ENCODE measurements around the gene ADGRL1.
"Not testable (repeated sequence)": the region's sequence is repeated elsewhere in the genome, so short reads cannot be mapped to it uniquely, and the experiment has no call there.

ADGRL1 gene

GRCh38 chr19:14206308-14206707 is 339 bp upstream of the ADGRL1 start:
- peaks cover 50% of the 10 kb centered on the region for H3K4me1 Mint-ChIP-seq
- peak overlapping the region; percentile 65 for H3K27ac Mint-ChIP-seq

DNA sequence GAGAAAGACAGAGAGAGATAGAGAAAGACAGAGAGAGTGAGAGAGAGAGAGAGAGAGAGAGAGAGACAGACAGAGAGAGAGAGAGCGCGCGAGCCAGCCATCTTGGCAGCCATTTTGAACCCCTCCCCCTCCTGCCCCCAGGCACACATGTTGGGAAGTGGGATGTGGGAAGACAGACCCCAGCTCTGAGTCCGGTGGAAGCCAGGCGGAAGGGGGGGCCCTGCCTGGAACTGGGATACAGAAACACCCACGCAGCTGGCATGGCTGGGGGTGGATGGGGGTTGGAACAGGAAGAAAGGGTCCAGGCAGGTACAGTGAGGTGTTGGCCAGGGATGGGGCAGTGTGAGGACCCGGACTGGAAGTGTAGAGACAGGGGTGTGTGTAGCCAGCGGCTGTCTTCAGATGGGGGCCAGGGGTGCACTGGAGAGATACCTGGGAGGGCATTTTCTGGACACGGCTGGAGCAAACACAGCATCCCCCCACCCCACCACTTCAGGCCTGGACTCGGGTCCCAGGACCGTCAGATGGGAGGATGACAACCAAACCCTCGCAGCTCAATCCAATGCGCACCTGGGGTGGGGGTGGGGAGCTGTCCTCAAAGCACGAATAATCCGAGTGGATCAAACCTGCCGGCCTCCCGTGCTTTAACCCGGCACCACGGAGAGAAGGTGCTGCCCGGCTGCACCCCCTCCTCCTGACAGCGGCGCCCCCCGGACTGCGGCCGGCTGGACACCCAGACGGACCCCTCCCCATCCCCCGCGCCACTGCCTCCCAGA is 1.1 kb downstream of the ADGRL1 start:
- Mint-ChIP-seq H3K27ac (peak overlapping the region; percentile 88), H3K4me3 (peak overlapping the region; percentile 75), H3K36me3 (peaks cover 12% of the 10 kb centered on the region), H3K4me1 (peaks cover 54% of the 10 kb centered on the region)
- H3K9me3 Mint-ChIP-seq; DNase-seq (ENCODE audit: low spot score in 2 of 2); ATAC-seq: not testable (repeated sequence)

More at GRCh38 chr19:14206308-14206707, 339 bp upstream of the ADGRL1 start:
- not testable (repeated sequence) for ATAC-seq; H3K9me3 Mint-ChIP-seq; DNase-seq (ENCODE audit: low spot score in 2 of 2)
- H3K36me3 Mint-ChIP-seq = peaks cover 12% of the 10 kb centered on the region
- H3K4me3 Mint-ChIP-seq = peak overlapping the region; percentile 92

GRCh38 chr19:14204219-14204618 is 1.8 kb downstream of the ADGRL1 start:
- peaks cover 12% of the 10 kb centered on the region for H3K36me3 Mint-ChIP-seq
- not testable (repeated sequence) for H3K9me3 Mint-ChIP-seq; ATAC-seq; DNase-seq (ENCODE audit: low spot score in 2 of 2)
- peak overlapping the region; percentile 75 for H3K4me3 Mint-ChIP-seq
- H3K27ac Mint-ChIP-seq = peak overlapping the region; percentile 88
- peaks cover 51% of the 10 kb centered on the region for H3K4me1 Mint-ChIP-seq

DNA sequence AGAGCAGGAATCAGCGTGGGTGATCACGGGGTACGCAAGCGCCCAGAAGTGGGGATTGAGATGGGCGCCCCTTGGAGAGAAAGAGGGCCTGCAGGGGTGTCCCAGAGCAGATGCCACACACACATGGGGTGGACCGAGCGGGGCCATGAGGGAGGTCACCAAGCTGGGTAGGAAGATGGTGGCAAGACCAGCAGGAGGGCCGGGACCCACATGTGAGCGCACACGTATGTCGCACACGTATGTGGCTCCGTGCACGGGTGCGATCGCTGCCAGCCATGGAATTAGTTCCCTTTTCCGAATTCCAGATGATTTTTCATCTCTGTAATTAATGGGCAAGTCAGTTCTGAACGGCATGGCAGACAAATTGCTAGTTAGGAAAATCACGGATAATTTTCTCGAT is 2.2 kb downstream of the ADGRL1 start:
- not testable (repeated sequence) for ATAC-seq; H3K27ac Mint-ChIP-seq; DNase-seq (ENCODE audit: low spot score in 2 of 2); H3K9me3 Mint-ChIP-seq
- H3K4me3 Mint-ChIP-seq = peak overlapping the region; percentile 75
- H3K36me3 Mint-ChIP-seq = peaks cover 12% of the 10 kb centered on the region
- peaks cover 54% of the 10 kb centered on the region for H3K4me1 Mint-ChIP-seq

GRCh38 chr19:14203177-14203576 is 2.8 kb downstream of the ADGRL1 start:
- Mint-ChIP-seq H3K4me1 (peaks cover 57% of the 10 kb centered on the region), H3K27ac (no peak overlapping the region), H3K4me3 (peak overlapping the region; percentile 75), H3K36me3 (peaks cover 12% of the 10 kb centered on the region), H3K9me3 (no peaks in the 10 kb centered on the region)
- DNase-seq (ENCODE audit: low spot score in 2 of 2) = no peak
- no peak for ATAC-seq

DNA sequence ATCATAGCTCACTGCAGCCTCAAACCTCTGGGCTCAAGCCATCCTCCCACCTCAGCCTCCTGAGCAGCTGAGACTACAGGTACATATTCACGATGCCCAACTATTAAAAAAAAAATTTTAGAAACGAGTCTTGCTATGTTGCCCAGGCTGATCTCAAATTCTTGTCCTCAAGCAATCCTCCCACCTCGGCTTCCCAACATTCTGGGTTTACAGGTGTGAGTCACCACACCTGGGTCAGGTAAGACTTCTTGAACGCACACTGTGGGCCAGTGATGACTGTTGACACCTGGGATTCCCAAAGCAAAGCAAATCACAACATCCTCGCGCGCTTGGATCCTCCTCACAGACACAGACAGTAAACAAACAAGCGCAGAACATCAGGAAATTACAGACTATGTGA is 4.5 kb downstream of the ADGRL1 start:
- DNase-seq (ENCODE audit: low spot score in 2 of 2); ATAC-seq; H3K36me3 Mint-ChIP-seq; H3K4me3 Mint-ChIP-seq; H3K9me3 Mint-ChIP-seq; H3K27ac Mint-ChIP-seq: not testable (repeated sequence)
- peaks cover 58% of the 10 kb centered on the region for H3K4me1 Mint-ChIP-seq

DNA sequence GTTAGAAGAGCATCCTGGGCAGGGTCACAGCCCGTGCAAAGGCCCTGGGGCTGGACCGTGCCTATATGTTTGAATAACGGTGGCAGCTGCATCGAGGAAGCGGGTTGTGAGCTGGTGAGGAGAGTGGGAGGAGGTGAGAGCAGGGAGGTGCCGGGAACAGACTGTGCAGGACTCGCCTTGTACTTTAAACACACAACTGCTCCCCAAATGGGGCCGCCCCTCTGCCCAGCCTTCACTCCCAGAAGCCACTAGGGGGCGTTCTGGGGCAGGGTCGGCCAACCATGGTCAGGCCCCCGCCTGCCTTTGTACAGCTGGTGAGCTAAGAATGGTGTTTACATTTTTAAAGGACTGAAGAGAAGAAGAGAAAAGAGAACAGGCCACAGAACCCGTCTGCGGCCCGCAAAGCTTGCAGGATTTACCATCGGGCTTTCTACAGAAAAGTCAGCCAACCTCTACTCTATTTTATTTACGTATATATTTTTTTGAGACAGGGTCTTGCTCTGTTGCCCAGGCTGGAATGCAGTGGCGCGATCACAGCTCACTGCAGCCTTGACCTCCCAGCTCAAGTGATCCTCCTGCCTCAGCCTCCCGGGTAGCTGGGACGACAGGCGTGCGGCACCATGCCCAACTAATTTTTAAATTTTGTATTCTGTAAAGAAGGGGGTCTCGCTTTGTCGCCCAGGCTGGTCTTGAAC is 5.7 kb downstream of the ADGRL1 start:
- H3K4me1 Mint-ChIP-seq = peaks cover 65% of the 10 kb centered on the region
- ATAC-seq (peak; percentile 78), DNase-seq (ENCODE audit: low spot score in 2 of 2) (peak; percentile 39 to 76)
- H3K27ac Mint-ChIP-seq, H3K9me3 Mint-ChIP-seq, H3K36me3 Mint-ChIP-seq, H3K4me3 Mint-ChIP-seq: not testable (repeated sequence)

DNA sequence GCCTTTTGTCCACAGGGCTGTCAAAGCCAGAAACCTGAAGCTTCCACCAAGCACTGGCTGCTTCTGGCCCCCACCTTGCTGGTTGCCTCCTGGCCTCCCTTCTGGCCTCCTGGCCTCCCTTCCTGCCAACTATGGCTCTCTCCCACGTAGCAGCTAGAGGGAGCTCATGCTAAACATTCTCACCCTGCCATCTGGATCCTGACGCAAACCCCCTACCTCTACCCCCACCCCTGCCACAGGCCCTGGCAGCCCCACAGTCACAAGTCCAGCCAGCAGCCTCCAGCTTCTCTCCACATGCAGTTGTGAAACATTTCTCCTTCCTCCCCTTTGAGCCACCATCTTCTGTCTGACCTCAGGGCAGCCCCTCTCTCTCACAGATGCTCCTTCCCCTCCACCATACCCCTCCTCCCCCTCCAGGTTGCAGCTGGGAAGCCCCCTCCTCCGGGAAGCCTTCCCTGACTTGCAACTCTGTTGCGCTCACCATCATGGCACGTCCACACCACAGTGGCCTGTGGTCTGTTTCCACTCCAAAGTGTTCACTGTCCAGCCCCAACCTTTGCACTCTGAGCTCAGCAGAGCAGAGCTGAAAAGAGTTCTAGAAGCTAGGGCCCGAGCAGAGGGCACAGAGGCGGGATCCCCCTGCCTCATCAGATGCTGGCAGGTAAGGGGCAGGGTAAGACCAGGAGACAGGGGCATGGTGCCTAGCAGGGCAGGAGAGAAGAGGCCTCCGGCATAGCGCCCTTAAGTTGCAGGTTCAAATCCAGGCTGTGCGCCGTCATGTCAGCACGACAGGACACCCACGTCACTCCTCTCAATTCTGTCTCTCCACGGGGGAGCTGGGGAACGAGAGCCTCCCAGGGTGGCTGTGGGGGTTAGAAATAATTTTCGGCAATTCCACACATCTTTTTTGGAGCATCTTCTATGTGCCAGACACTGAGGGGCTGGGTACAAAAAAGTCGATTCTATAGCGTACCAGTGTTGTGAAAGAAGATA is 7.3 kb downstream of the ADGRL1 start:
- DNase-seq (ENCODE audit: low spot score in 2 of 2) = no peak
- no peak overlapping the region for H3K27ac Mint-ChIP-seq
- peaks cover 51% of the 10 kb centered on the region for H3K4me1 Mint-ChIP-seq
- H3K36me3 Mint-ChIP-seq = no peaks in the 10 kb centered on the region
- no peak for ATAC-seq
- no peak overlapping the region for H3K4me3 Mint-ChIP-seq
- no peaks in the 10 kb centered on the region for H3K9me3 Mint-ChIP-seq

DNA sequence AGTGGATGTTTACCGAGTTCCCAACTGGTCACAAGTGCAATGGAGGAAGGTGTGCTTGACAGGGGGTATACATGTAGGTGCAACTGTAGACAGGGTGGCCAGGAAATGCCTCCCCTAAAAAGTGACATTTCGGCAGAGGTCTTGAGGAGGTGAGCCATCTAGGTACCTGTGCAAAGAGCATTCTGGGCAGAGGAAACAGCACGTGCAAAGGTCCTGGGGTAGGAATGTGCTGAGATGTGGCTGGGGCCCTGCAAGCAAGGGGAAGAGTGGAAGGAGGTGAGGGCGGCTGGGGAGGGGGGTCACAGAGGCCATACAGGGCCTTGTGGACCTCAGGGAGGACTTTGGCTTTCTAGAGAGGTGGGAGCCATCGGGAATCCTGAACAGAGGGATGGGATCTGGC is 8.1 kb downstream of the ADGRL1 start:
- Mint-ChIP-seq H3K36me3 (no peaks in the 10 kb centered on the region), H3K9me3 (no peaks in the 10 kb centered on the region), H3K4me1 (peaks cover 43% of the 10 kb centered on the region), H3K4me3 (no peak overlapping the region), H3K27ac (peak overlapping the region; percentile 12)
- ATAC-seq (no peak), DNase-seq (ENCODE audit: low spot score in 2 of 2) (no peak)

DNA sequence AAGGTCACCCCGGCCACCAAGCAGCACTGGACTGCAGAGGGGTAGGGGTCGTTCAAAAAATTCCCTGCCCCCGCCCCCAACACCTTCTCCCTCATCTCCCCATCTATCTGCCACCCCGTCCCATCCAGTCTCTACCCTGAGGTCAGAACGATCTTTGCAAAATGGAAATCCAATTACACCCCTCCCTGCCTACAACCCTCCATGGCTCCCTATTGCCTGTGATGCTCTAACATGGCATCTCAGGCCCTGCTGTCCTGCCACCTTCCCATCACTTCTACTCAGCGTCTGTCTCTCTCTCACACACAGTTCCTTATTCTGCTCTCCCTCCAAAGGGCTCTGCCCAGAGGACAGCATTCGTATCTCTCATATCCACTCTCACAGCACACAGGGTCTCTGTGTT is 8.7 kb downstream of the ADGRL1 start:
- ATAC-seq = not testable (repeated sequence)

GRCh38 chr19:14196105-14196504 is 9.9 kb downstream of the ADGRL1 start:
- Mint-ChIP-seq H3K4me1 (peaks cover 46% of the 10 kb centered on the region), H3K4me3 (peak overlapping the region; percentile 51), H3K27ac (peak overlapping the region; percentile 39)
- DNase-seq (ENCODE audit: low spot score in 2 of 2) = peak; percentile 75 to 87
- not testable (repeated sequence) for H3K9me3 Mint-ChIP-seq, H3K36me3 Mint-ChIP-seq
- ATAC-seq = peak; percentile 87

More for the DNA sequence above, 8.7 kb downstream of the ADGRL1 start:
- H3K4me3 Mint-ChIP-seq; H3K9me3 Mint-ChIP-seq; DNase-seq (ENCODE audit: low spot score in 2 of 2); H3K36me3 Mint-ChIP-seq: not testable (repeated sequence)
- Mint-ChIP-seq H3K27ac (peak overlapping the region; percentile 12), H3K4me1 (peaks cover 40% of the 10 kb centered on the region)

- not testable (repeated sequence) for H3K27ac Mint-ChIP-seq; H3K36me3 Mint-ChIP-seq; DNase-seq (ENCODE audit: low spot score in 2 of 2); H3K4me3 Mint-ChIP-seq; H3K9me3 Mint-ChIP-seq; ATAC-seq
- H3K4me1 Mint-ChIP-seq = peaks cover 45% of the 10 kb centered on the region
These were observed 10.8 kb downstream of the ADGRL1 start for GRCh38 chr19:14195216-14195615.

GRCh38 chr19:14189415-14189814 is 16.6 kb downstream of the ADGRL1 start:
- Mint-ChIP-seq H3K9me3 (no peaks in the 10 kb centered on the region), H3K27ac (no peak overlapping the region), H3K4me3 (no peak overlapping the region), H3K36me3 (peaks cover 5% of the 10 kb centered on the region), H3K4me1 (peaks cover 16% of the 10 kb centered on the region)
- no peak for ATAC-seq
- DNase-seq (ENCODE audit: low spot score in 2 of 2) = no peak

GRCh38 chr19:14188086-14188485 is 17.9 kb downstream of the ADGRL1 start:
- H3K36me3 Mint-ChIP-seq; H3K9me3 Mint-ChIP-seq; H3K27ac Mint-ChIP-seq; DNase-seq (ENCODE audit: low spot score in 2 of 2); H3K4me3 Mint-ChIP-seq; ATAC-seq: not testable (repeated sequence)
- peaks cover 16% of the 10 kb centered on the region for H3K4me1 Mint-ChIP-seq

GRCh38 chr19:14187561-14187960 is 18.4 kb downstream of the ADGRL1 start:
- ATAC-seq (no peak), DNase-seq (ENCODE audit: low spot score in 2 of 2) (no peak)
- H3K9me3 Mint-ChIP-seq = no peaks in the 10 kb centered on the region
- H3K4me1 Mint-ChIP-seq = peaks cover 16% of the 10 kb centered on the region
- H3K4me3 Mint-ChIP-seq = no peak overlapping the region
- no peak overlapping the region for H3K27ac Mint-ChIP-seq
- peaks cover 5% of the 10 kb centered on the region for H3K36me3 Mint-ChIP-seq

All from stimulated activated effector memory CD8-positive, alpha-beta T cell treated with anti-CD3 and anti-CD28 coated beads, Interleukin-12 subunit alpha, Interleukin-12 subunit beta, amount 100 ng/mL, for 72 hours (primary cell).